Peyer's patch (tissue), 4 donors: Measurements from ENCODE around the gene TBC1D13. TPM values are rescaled to one million over a fixed set of nuclear protein-coding genes. Genes with fewer than 3 reads are reported as not detected.

Experiments used
- DNase-seq, 3 donors: peaks; one replicate each; pipeline ENCODE4 v3.0.0-alpha.2; 2017 to 2019
- H3K27ac ChIP-seq, 4 donors: fragments of 200-600 bp; sonication (generic); one replicate each; pipeline ENCODE4 v1.5.1; 2016 to 2019
- H3K27me3 ChIP-seq, 2 donors: fragments of 200-600 bp; sonication (generic); one replicate each; pipeline ENCODE4 v1.5.1; 2019
- H3K36me3 ChIP-seq, 3 donors: fragments of 200-600 bp; sonication (generic); one replicate each; pipeline ENCODE4 v1.5.1; 2016 to 2019
- H3K4me1 ChIP-seq, 4 donors: fragments of 200-600 bp; sonication (generic); one replicate each; pipeline ENCODE4 v1.5.1; 2016 to 2019
- H3K4me3 ChIP-seq, 4 donors: fragments of 200-600 bp; sonication (generic); 1 replicate in 3 of 4; 2 replicates in 1 of 4; pipeline ENCODE4 v1.5.1; 2016 to 2019; ENCODE audit warnings: mild to moderate bottlenecking in 1 of 4
- H3K9me3 ChIP-seq, 4 donors: fragments of 200-600 bp; sonication (generic); one replicate each; pipeline ENCODE4 v1.5.1; 2016 to 2019; ENCODE audit warnings: mild to moderate bottlenecking in 1 of 4
- POLR2A ChIP-seq, 2 donors: fragments of 450-650 bp; IDR thresholded peaks; one replicate each; pipeline ENCODE4 v1.5.1; 2017; ENCODE audit warnings: antibody characterized with exemption in 2 of 2, mild to moderate bottlenecking in 2 of 2, moderate library complexity in 2 of 2
- total RNA-seq, 4 donors: library from RNA; depleted of rRNA; stranded (reverse); fragments of >200 nt; gene quantifications; one replicate each; pipeline ENCODE4 v1.1.0, GENCODE V29; 2016
- TF ChIP-seq, protein P1 (sequence below), 6 experiments: fragments of 450-650 bp in 4 of 6; fragments of 200-600 bp in 2 of 6; sonication (generic) in 1 of 6; IDR thresholded peaks; one replicate each; pipeline ENCODE4 v1.5.1; 2017 to 2019; ENCODE audit warnings: antibody characterized with exemption in 6 of 6, mild to moderate bottlenecking in 3 of 6, moderate library complexity in 1 of 6

The TBC1D13 gene
- total RNA-seq, 4 donors from 2014 or later = 26.8 to 48.7 (median 45.7) TPM

DNA sequence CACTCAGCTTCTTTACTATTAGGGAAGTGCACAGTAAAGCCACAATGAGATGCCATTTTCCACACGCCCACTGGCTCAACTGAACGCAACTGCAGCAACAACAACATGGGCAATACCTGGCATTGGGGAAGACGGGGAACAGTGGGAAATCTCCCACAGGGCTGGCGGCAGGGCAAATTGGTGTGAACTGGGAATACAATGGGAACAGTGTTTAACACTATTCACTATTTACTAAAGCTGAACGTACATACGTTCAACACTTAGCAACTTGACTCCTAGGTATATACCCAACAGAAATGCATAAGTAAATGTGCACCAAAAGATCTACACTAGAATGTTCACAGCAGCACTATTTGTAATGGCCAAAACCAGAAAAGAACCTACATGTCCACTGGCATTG, 29.5 kb upstream of the TBC1D13 start:
- no peak overlapping the region for H3K4me3 ChIP-seq
- no peak for TF ChIP-seq POLR2A (IDR thresholded peaks at IDR 0.05)
- TF ChIP-seq, protein P1, sequence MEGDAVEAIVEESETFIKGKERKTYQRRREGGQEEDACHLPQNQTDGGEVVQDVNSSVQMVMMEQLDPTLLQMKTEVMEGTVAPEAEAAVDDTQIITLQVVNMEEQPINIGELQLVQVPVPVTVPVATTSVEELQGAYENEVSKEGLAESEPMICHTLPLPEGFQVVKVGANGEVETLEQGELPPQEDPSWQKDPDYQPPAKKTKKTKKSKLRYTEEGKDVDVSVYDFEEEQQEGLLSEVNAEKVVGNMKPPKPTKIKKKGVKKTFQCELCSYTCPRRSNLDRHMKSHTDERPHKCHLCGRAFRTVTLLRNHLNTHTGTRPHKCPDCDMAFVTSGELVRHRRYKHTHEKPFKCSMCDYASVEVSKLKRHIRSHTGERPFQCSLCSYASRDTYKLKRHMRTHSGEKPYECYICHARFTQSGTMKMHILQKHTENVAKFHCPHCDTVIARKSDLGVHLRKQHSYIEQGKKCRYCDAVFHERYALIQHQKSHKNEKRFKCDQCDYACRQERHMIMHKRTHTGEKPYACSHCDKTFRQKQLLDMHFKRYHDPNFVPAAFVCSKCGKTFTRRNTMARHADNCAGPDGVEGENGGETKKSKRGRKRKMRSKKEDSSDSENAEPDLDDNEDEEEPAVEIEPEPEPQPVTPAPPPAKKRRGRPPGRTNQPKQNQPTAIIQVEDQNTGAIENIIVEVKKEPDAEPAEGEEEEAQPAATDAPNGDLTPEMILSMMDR (IDR thresholded peaks at IDR 0.05) = no peak
- no peaks in the 10 kb centered on the region for H3K27me3 ChIP-seq
- H3K27ac ChIP-seq = no peak overlapping the region
- peaks cover 0 to 39% (median 0%) of the 10 kb centered on the region in 3 donors for H3K36me3 ChIP-seq
- H3K4me1 ChIP-seq = no peaks in the 10 kb centered on the region
- no peaks in the 10 kb centered on the region for H3K9me3 ChIP-seq
- DNase-seq = no peak

DNA sequence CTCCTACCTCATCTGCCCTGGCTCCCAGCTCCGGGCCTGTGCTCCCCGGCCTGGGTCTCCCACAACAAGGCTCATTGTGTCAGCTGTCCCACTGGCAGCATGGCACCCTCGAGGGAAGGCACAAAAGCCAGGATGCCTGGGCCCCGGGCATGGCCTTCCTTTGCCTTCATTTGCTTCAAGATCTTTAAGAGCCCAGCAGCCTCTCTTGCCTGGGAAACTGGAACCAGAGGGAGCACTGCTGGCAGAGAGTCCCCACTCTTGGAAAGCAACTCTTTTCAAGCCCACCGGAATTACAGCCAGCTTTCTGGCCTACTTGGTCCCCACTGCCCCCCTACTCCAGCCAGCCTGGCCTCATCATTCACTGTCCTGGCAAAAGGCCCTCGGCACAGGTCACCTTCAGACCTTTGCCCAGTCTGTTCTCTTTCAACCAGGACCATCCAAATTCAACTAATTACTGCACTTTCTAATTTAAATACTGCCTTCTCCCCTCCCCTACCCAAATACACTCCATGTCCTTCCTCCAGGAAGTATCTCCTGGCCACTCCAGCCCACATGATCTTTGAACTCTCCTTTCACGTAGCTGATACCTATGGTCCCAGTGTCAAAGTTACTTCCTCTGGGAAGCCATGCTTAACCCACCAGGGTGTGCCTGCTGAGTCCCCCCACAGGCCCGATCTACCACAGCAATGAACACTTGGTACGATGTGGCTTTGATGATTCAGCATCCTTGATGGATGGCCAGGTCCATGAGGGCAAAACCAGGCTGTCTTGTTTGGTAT, 24.2 kb upstream of the TBC1D13 start:
- Histone ChIP-seq H3K27ac (peak overlapping the region in 3 of 4 donors; percentile 11 to 57 (median 17)), H3K4me3 (no peak overlapping the region), H3K4me1 (peaks cover 0 to 8% (median 0%) of the 10 kb centered on the region in 4 donors), H3K36me3 (peaks cover 0 to 15% (median 0%) of the 10 kb centered on the region in 3 donors), H3K27me3 (no peaks in the 10 kb centered on the region), H3K9me3 (no peaks in the 10 kb centered on the region)
- TF ChIP-seq, protein P1 (IDR thresholded peaks at IDR 0.05) = no peak
- no peak for TF ChIP-seq POLR2A (IDR thresholded peaks at IDR 0.05)
- DNase-seq = no peak

DNA sequence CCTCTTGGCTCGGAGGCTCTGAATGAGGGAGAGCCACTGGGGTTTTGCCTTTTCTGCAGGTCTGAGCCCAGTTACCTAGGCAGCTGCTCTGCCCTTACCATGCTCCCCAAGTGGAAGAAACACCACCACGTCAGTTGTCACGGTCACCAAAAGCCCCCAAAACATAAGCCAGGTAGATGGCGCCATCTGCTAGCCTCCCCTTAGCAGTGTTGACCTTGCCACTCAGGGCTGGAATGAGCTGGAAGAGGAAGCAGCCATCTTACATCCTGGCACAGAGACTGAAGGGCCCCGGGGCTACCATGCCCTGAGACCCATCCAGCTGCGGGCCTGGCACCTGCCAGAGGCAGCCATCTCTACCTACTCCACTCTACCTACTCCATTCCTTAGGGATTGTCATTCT, 22.7 kb upstream of the TBC1D13 start:
- no peak overlapping the region for H3K4me3 ChIP-seq
- peaks cover 0 to 13% (median 0%) of the 10 kb centered on the region in 4 donors for H3K4me1 ChIP-seq
- no peak for DNase-seq
- H3K27ac ChIP-seq = no peak overlapping the region
- no peaks in the 10 kb centered on the region for H3K9me3 ChIP-seq
- H3K27me3 ChIP-seq = no peaks in the 10 kb centered on the region
- peaks cover 0 to 18% (median 0%) of the 10 kb centered on the region in 3 donors for H3K36me3 ChIP-seq
- TF ChIP-seq, protein P1 (IDR thresholded peaks at IDR 0.05) = no peak
- TF ChIP-seq POLR2A (IDR thresholded peaks at IDR 0.05) = no peak

DNA sequence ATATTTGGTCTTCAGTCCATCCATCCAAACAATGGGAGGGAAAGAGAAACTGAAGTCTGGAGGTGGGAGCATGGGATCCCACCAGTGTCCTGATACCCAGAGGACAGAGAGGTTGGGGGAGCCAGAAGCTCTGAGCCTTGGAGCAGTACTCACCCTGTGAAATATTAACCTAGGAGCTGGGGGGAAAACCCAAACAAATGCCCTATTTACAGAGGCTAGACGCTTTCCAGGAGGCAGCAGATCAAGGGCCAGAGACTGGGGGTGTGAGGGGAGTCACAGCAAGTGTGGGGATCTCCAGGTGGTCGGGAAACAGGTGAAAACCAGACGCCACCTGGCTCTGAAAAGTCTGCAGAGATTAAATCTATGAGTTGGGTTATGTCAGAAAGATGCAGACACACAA, 21.6 kb upstream of the TBC1D13 start:
- Histone ChIP-seq H3K27ac (no peak overlapping the region), H3K9me3 (no peaks in the 10 kb centered on the region), H3K4me3 (no peak overlapping the region), H3K4me1 (peaks cover 0 to 23% (median 0%) of the 10 kb centered on the region in 4 donors), H3K36me3 (peaks cover 0 to 14% (median 0%) of the 10 kb centered on the region in 3 donors), H3K27me3 (no peaks in the 10 kb centered on the region)
- no peak for TF ChIP-seq POLR2A (IDR thresholded peaks at IDR 0.05)
- TF ChIP-seq, protein P1 (IDR thresholded peaks at IDR 0.05) = no peak
- no peak for DNase-seq

DNA sequence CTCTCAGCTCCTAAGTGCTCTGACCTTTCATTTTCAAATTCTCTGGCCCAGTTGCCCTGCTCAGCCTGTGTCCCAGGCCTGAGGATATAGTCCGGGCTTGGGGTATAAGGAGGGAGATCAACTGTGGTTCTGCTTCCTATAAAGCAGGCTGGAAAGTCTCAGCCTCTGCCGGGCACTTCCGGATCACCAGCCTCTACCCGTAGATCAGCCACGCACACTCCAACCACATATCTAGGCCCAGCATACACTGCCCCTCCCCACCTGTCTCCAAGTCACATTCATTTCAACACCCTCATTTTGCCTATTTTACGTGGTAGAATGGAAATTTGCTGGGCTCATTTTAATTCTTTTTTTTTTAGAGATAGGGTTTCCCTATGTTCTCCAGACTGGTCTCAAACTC, 18.4 kb upstream of the TBC1D13 start:
- Histone ChIP-seq H3K4me3 (no peak overlapping the region), H3K36me3 (peaks cover 0 to 14% (median 0%) of the 10 kb centered on the region in 3 donors), H3K4me1 (peaks cover 0 to 23% (median 2%) of the 10 kb centered on the region in 4 donors), H3K27ac (no peak overlapping the region), H3K9me3 (no peaks in the 10 kb centered on the region), H3K27me3 (no peaks in the 10 kb centered on the region)
- no peak for TF ChIP-seq POLR2A (IDR thresholded peaks at IDR 0.05)
- TF ChIP-seq, protein P1 (IDR thresholded peaks at IDR 0.05) = no peak
- no peak for DNase-seq
